ENCODE measurements around the gene TBX5. TPM values are rescaled to one million over a fixed set of nuclear protein-coding genes. Genes with fewer than 3 reads are reported as not detected.

Gene TBX5
- total RNA-seq, 1 experiment from 2014 or later: not detected

DNA sequence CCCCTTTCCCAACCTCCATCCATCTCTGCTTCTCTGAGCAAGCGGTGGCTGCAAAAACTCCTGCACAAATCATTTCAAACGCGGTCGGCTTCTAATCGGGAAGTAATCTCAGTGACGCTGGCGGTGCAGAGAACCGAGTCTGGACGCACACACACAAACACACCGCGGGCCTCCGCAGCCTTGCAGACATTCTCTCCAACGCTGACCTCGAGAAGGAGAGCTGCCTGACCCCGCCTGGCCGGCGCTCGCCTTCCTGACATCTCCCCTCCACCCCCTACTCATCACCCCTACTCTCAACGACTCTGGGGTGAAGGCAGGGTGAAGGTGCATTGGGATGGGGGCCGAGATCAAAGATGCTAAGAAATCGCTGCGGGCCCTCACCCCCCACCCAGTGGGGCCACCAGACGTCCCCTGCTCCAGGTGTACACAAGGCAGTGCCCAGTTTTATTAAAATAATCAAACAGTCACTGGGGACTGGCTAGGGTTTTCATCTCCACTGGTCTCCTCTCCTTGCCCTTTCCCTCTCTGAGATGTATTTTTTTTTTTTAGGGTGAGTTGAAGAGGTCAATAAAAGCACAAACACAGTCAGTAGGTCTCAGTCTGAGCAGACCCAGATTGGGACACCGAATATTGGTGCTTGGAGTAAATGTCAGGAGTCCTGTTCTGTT, 506 bp upstream of the TBX5 start:
- DNase-seq (ENCODE audit: low read depth): no peak

DNA sequence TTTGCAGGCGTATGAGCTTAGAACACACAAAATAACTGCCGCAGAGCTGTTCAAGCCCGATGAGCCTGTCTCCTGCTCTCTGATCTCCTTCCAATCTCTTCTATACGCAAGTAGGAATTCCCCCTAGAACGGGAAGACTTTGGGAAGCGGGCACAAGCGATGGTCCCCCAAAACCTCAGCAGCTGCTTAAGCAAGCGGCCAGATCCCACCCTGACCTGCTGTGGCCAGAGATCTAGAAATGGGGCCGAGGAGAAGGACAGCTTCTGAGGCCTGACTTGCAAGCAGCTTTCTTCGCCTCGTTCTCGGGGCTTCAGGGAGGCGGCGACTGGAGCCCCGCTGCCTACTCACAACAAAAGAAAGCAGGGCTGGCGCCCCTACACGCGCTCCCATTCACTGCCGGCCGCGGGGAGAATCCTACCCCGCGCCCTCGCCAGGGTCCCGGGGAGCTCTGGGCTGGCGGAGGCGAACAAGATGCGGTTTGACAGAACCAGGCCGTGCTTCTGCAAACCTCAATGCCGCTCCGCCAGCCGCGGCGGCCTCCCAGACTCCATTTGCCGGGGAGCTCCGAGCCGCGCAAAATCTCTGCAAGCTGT, 922 bp downstream of the TBX5 start:
- no peak for DNase-seq (ENCODE audit: low read depth)

- DNase-seq (ENCODE audit: low read depth): no peak
These were observed 1.6 kb downstream of the TBX5 start for GRCh38 chr12:114404083-114404925.

- DNase-seq (ENCODE audit: low read depth): no peak
These were observed 2.3 kb downstream of the TBX5 start for GRCh38 chr12:114403690-114404066.

DNA sequence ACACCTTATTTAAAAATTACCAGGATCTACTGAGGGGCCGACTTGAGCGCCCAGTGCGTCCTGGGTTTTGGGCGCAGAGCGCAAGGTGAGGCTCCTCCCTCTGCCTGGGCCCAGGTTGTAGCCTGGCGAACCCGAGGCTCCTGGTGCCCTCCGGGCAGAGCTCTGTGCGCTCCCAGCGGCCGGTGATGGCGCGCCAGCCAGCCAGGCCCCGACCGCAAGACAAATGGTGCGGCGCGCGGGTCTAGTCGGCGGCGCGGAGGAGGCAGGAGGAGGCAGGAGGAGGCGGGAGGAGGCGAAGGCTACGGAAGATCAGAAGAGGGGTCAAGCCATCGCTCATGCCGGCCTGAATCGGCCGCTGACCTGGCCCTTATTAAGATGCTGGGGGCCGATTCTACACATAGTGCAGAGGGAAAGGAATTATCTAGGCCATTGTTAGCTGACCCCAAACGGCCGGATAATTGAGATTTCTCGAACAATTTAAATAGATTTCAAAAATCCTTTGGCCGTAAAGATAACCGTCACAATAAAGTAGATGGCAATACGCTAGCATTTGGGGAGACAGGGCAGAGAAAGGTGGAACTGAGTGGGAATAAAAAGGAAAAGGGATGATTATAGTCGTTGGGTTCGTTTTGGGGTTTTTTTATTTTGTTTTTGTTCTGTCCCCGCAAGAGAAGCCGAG, 2.8 kb downstream of the TBX5 start:
- no peak for DNase-seq (ENCODE audit: low read depth)

DNA sequence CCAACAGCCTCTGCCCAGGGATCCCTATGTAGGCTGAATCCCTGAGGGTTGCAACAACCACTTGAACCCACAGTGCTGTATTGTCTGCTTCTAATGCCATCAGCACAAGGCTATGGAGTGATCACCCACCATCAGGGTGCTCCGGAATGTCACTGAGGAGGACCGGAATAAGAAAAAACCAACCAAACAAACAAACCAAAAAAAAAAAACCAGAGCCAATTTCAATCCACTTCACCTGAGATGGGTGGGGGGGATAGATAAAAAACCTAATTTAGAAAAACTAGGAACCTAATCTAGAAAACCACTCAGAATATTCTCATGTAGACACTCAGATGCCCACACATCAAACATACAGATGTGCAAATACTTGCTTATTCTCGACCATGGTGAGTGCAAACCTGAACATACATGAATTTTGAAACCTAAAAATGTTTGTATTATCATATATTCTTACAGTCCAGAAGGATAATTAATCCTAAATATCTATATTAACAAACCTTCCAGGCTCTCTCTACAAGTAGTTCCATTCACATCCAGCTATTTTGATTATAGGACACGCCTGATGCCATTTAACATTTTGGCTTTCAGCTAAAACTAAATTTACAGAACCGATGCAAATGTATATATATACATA, 3.7 kb downstream of the TBX5 start:
- no peak for DNase-seq (ENCODE audit: low read depth)

GRCh38 chr12:114401328-114402083, 4.4 kb downstream of the TBX5 start:
- no peak for DNase-seq (ENCODE audit: low read depth)

GRCh38 chr12:114400925-114401324, 5.0 kb downstream of the TBX5 start:
- no peak for DNase-seq (ENCODE audit: low read depth)

DNA sequence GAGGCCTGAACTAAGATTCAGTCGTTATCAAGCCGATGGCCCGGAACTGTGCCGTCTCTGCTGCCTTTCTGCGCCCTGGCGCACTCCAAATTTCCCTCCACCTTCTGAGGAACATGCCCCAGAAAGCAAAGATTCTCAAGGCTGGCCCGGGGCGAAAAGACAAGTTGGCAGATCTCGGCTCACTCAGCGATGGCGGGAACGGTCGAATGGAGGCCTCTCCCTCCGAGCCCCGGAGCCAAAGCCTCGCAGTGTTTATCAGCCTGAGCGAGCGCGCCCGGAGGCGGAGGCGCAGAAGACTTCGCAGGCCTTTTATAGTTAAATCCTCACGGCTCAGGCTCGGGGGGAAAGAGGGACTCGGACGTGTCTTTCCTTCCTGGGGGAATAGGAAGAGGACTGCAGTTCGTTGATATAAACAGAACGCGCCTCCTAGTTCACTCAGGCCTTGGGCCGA, 5.6 kb downstream of the TBX5 start:
- DNase-seq (ENCODE audit: low read depth): no peak

- DNase-seq (ENCODE audit: low read depth): no peak
These were observed 6.2 kb downstream of the TBX5 start for GRCh38 chr12:114399664-114400211.

DNA sequence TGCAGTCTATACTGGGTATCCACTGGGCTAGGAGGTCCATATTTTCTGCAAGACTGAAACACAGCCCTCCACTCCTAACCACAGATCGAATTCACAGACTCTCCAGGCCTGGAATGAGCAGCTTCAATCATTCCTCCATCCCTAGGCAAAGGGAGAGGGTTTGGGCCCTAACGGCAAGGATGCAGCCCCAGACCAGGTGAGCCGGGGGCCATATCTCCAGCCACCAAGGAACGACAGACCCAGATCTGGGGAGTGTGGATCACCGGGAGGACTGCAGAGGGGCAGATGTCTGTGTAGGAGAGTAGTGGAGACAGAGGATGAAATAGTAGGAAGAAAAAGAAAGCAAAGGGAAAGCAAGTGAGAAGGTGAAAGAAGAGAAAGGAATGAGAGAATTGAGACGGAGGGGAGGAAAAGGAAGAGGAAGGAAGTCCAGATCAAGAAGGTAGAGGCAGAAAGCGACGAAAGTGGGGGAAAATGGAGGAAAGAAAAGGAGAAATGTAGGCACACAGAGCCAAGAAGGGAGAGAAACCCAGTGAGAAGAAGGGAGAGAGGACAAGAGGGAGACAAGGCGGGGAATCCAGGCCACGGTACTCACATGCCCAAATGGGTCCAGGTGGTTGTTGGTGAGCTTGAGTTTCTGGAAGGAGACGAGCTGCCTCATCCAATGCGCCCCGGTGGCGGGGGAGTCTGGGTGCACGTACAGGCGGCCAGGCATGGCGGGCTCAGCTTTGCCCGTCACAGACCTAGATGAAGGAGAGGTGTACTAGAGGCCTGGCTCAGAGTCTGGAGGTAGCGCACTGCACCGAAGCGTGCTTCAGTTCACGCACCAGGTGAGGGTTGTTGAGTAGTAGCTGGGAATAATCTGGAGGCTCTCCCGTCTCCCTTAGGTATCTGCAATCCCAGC, 7.7 kb downstream of the TBX5 start:
- no peak for DNase-seq (ENCODE audit: low read depth)

DNA sequence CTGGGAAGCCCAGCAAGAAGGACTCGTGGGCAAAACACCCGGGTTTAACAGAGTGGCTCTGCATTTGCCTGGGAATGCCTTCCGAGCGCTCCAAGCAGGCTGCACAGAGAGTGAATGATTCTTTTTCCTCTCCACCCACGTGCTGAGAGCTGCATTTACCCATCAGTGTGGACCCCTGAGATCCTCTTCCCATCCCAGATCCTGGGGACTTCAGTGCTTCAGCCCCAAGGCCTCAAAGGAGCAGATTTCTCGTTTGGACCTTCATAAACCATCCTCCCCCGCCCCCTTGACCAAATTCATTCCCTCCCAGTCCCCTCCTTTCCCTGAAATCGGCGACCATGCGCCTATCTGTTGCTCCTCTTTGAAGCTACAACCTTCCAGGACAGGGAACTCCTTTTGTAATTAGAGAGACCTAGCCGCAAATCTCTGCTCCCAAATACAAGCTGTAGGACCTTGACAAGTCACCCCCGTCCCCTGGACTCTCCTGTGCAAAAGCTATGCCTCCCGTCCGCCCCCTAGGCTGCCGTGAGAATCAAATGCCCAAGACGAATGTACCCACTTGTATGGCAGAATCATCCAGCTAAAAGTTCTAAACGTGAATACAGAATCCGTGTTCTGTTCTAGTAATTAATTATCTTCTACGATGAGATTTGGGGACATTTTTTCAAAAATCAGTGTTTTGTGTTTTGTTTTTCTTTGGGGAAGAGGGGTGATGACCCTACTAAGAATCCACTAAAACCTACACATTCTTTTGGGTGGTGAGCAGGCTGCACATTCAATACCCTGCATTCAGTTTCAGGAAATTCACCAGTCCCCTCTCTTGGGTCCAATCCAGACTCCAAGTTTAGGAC, 8.8 kb downstream of the TBX5 start:
- no peak for DNase-seq (ENCODE audit: low read depth)

DNA sequence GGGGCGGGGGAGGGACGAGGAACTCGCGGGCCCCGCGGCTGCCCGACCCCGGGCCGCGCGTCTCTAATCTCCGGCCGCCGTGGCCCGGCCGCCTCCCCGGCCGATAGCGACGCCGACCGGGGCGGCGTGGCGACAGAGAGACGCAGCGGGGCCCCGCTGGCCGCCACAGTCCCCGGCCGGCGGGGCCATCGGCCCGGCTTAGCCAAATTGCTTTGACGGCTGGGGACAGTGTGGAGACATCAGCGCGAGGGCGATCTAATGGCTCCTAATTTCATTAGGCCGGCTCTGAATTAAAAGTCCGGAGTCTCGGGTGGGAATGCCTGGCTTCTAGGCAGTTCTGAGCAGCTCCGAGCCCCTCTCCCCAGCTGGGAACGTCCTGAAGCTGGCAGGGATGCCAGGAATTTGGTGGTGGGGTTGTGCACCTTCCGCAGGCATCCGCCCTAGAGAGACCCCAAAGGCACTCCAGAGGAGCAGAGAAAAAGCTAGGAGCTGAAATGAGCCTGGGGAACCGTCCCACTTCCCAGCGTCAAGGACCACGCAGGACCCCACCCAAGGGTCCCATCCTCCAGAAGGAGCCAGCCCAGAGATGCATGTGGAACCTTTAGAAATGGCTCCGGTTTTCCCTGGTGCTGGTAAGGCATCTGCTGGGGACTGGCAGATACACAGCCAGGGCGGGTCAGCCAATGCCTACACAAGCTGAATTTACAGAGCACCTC, 9.6 kb downstream of the TBX5 start:
- DNase-seq (ENCODE audit: low read depth): no peak

GRCh38 chr12:114395755-114396152, 10.2 kb downstream of the TBX5 start:
- DNase-seq (ENCODE audit: low read depth): no peak

- no peak for DNase-seq (ENCODE audit: low read depth)
These were observed 10.7 kb downstream of the TBX5 start for GRCh38 chr12:114395233-114395632.

DNA sequence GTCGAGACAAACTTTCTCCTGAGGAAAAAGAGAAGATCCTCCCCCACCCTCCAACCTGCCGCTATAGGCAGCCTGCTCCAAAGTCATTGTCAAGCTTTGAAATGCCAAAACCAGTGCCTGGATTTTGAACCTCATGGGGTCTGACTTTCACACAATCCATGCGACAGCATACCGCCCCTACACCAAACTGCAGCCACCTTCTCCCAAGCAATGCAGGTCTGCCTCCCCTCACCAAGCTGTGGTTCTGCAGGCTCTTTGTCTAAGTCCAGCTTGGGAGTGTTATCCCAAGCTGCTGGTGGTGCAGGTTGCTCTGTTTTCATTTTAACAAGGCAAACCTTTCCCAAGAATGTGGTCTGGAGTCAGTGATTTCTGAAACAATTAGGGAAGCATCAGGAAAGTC, 12.4 kb downstream of the TBX5 start:
- DNase-seq (ENCODE audit: low read depth): no peak

- no peak for DNase-seq (ENCODE audit: low read depth)
These were observed 13.0 kb downstream of the TBX5 start for GRCh38 chr12:114392909-114393308.

- DNase-seq (ENCODE audit: low read depth): no peak
These were observed 14.9 kb downstream of the TBX5 start for GRCh38 chr12:114391088-114391487.

Data from LHCN-M2 (cell line).